ENCODE measurements around the gene FOCAD. TPM values are rescaled to one million over a fixed set of nuclear protein-coding genes. Genes with fewer than 3 reads are reported as not detected.

Gene FOCAD
- total RNA-seq, 2 donors from 2014 or later, result 42.5 to 50.1 TPM

DNA sequence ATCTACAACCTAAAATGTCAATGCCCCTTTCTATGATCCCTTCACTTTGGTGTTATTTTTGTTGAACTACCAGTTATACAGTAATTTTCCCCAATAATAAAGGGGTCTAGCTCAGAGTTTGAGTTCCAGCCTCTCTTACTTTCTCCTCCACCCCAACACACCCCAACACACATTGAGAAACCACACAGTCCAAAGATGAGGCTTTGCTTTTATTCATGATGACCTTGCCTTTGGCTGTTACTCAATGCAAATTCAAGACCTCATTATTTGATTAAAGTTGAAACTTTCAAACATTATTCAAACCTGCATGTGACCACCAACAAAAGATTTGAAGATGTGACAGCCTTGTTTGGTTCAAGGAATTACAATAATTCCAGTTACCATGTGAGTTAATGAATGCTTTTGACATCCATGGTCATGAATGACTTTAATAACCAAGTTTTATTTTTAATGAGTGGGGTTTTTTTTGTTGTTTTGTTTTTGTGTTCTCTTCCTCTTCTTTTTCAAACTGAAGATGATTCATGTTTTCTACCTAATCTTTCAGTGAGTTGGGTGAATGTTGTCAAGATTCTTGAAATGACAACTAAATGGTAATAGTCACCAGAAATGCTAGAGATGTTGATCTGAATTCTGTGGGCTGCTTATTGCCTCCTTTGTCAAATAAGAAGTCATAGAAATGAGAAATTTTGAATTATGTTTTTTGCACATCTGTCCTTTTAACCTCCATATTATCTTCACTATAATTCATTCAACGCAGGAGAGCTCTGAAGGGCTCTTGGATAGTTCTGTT lies 241.4 kb downstream of the FOCAD start:
- peaks cover 0 to 9% of the 10 kb centered on the region in 2 donors for H3K4me1 ChIP-seq
- no peaks in the 10 kb centered on the region for H3K9me3 ChIP-seq
- no peak overlapping the region for H3K4me3 ChIP-seq
- no peak overlapping the region for H3K27ac ChIP-seq
- no peaks in the 10 kb centered on the region for H3K36me3 ChIP-seq
- DNase-seq (ENCODE audit: low spot score), result no peak
- no peaks in the 10 kb centered on the region for H3K27me3 ChIP-seq
- TF ChIP-seq, protein P1, sequence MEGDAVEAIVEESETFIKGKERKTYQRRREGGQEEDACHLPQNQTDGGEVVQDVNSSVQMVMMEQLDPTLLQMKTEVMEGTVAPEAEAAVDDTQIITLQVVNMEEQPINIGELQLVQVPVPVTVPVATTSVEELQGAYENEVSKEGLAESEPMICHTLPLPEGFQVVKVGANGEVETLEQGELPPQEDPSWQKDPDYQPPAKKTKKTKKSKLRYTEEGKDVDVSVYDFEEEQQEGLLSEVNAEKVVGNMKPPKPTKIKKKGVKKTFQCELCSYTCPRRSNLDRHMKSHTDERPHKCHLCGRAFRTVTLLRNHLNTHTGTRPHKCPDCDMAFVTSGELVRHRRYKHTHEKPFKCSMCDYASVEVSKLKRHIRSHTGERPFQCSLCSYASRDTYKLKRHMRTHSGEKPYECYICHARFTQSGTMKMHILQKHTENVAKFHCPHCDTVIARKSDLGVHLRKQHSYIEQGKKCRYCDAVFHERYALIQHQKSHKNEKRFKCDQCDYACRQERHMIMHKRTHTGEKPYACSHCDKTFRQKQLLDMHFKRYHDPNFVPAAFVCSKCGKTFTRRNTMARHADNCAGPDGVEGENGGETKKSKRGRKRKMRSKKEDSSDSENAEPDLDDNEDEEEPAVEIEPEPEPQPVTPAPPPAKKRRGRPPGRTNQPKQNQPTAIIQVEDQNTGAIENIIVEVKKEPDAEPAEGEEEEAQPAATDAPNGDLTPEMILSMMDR (IDR thresholded peaks at IDR 0.05), result no peak

DNA sequence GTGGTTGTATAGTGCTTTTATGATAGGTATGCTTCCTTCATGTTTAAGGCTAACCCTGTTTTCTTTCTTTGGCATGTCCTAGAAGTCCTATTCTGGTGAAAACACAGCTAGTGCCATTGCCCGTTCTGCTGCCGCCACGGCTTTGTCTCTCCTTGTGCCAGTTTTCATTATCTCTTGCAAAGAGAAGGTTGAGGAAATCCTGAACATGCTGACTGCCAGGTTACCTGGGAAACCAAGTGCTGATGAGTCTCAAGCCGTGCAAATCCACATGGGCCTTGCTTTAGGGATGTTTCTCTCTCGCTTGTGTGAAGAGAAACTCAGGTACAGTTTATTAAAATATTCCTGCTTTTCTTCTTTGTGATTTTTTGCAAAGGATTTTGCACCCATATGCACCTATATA lies 245.2 kb downstream of the FOCAD start:
- Histone ChIP-seq H3K36me3 (no peaks in the 10 kb centered on the region), H3K4me1 (peaks cover 0 to 9% of the 10 kb centered on the region in 2 donors), H3K4me3 (no peak overlapping the region), H3K27ac (no peak overlapping the region), H3K27me3 (no peaks in the 10 kb centered on the region), H3K9me3 (no peaks in the 10 kb centered on the region)
- DNase-seq (ENCODE audit: low spot score), result no peak
- TF ChIP-seq, protein P1 (IDR thresholded peaks at IDR 0.05), result no peak

GRCh38 chr9:20930836-20931235 lies 246.8 kb downstream of the FOCAD start:
- Histone ChIP-seq H3K4me3 (no peak overlapping the region), H3K4me1 (peaks cover 0 to 9% of the 10 kb centered on the region in 2 donors), H3K27me3 (no peaks in the 10 kb centered on the region), H3K36me3 (no peaks in the 10 kb centered on the region), H3K9me3 (no peaks in the 10 kb centered on the region), H3K27ac (no peak overlapping the region)
- DNase-seq (ENCODE audit: low spot score), result no peak
- TF ChIP-seq, protein P1 (IDR thresholded peaks at IDR 0.05), result no peak

- H3K36me3 ChIP-seq, result no peaks in the 10 kb centered on the region
- H3K4me3 ChIP-seq, result no peak overlapping the region
- H3K27ac ChIP-seq, result no peak overlapping the region
- no peaks in the 10 kb centered on the region for H3K27me3 ChIP-seq
- TF ChIP-seq, protein P1 (IDR thresholded peaks at IDR 0.05), result no peak
- DNase-seq (ENCODE audit: low spot score), result no peak
- H3K9me3 ChIP-seq, result no peaks in the 10 kb centered on the region
- no peaks in the 10 kb centered on the region for H3K4me1 ChIP-seq
Observed at GRCh38 chr9:20940447-20941173, 256.6 kb downstream of the FOCAD start.

- Histone ChIP-seq H3K36me3 (no peaks in the 10 kb centered on the region), H3K4me3 (no peak overlapping the region), H3K4me1 (no peaks in the 10 kb centered on the region), H3K27ac (no peak overlapping the region), H3K27me3 (no peaks in the 10 kb centered on the region), H3K9me3 (no peaks in the 10 kb centered on the region)
- no peak for DNase-seq (ENCODE audit: low spot score)
- TF ChIP-seq, protein P1 (IDR thresholded peaks at IDR 0.05), result peak; percentile 57 to 86
Observed at GRCh38 chr9:20941174-20941690, 257.2 kb downstream of the FOCAD start.
